Activated naive CD4-positive, alpha-beta T cell treated with anti-CD3 and anti-CD28 coated beads for 36 hours (primary cell): ENCODE results near the gene CGN. TPM values are rescaled to one million over a fixed set of nuclear protein-coding genes. Genes with fewer than 3 reads are reported as not detected.
A peak's percentile ranks its signal among the peaks of the same experiment; 100 is the strongest.

Experiments
- CTCF ChIA-PET: fragments of 350-600 bp; sonication (Branson Sonifier 250); formaldehyde crosslinking; loops from one replicate; lab custom pipeline; 2021; ENCODE audit warnings: antibody characterized with exemption; lab: Charles Lee
- DNase-seq: peaks from one replicate; pipeline ENCODE4 v3.0.0-alpha.2; 2020
- H3K27ac Mint-ChIP-seq: one replicate; pipeline ENCODE4 v1.8.0; 2021; ENCODE audit warnings: mild to moderate bottlenecking, mixed read lengths
- H3K27me3 Mint-ChIP-seq: one replicate; pipeline ENCODE4 v1.8.0; 2021; ENCODE audit warnings: low read depth, mixed read lengths
- H3K36me3 Mint-ChIP-seq: one replicate; pipeline ENCODE4 v1.8.0; 2021; ENCODE audit warnings: low read depth, mixed read lengths
- H3K4me1 Mint-ChIP-seq: one replicate; pipeline ENCODE4 v1.8.0; 2021; ENCODE audit warnings: low read depth, mixed read lengths
- H3K4me3 Mint-ChIP-seq: one replicate; pipeline ENCODE4 v1.8.0; 2021; ENCODE audit warnings: mild to moderate bottlenecking, moderate library complexity, mixed read lengths
- H3K9me3 Mint-ChIP-seq: one replicate; pipeline ENCODE4 v1.8.0; 2021; ENCODE audit warnings: mixed read lengths
- intact Hi-C: fragments of 100-400 bp; cut with micrococcal nuclease; formaldehyde crosslinking; loops from one replicate; pipeline ENCODE4 v1.15.1; 2023
- total RNA-seq, 2 experiments: library from RNA; stranded (reverse); gene quantifications; one replicate each; pipeline ENCODE4 v1.2.3, GENCODE V29; 2021

CGN gene
- total RNA-seq, 2 experiments from 2014 or later, result 0.62 to 1.5 TPM

GRCh38 chr1:151529211-151529702 lies 18.1 kb downstream of the CGN start:
- Mint-ChIP-seq H3K36me3 (no peaks in the 10 kb centered on the region), H3K27me3 (no peaks in the 10 kb centered on the region), H3K9me3 (no peaks in the 10 kb centered on the region), H3K27ac (no peak overlapping the region), H3K4me1 (no peaks in the 10 kb centered on the region), H3K4me3 (no peak overlapping the region)
- no peak for DNase-seq
- intact Hi-C loops, result no loop called here
- CTCF ChIA-PET, result no interaction called here

DNA sequence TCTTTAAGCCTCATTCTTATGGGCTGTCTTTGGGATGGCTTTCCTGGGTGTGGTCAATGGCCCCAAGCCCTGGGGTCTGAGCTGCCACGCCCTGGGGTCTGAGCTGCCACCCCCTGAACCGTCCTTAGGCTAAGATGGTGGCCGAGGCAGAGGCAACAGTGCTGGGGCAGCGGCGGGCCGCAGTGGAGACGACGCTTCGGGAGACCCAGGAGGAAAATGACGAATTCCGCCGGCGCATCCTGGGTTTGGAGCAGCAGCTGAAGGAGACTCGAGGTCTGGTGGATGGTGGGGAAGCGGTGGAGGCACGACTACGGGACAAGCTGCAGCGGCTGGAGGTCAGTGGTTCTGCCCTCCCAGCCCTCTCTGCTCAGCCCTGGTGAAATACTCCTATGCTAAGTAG lies 18.6 kb downstream of the CGN start:
- no peaks in the 10 kb centered on the region for H3K36me3 Mint-ChIP-seq
- no peaks in the 10 kb centered on the region for H3K4me1 Mint-ChIP-seq
- CTCF ChIA-PET, result no interaction called here
- DNase-seq, result no peak
- no peak overlapping the region for H3K27ac Mint-ChIP-seq
- H3K27me3 Mint-ChIP-seq, result no peaks in the 10 kb centered on the region
- no peak overlapping the region for H3K4me3 Mint-ChIP-seq
- intact Hi-C loops, result no loop called here
- H3K9me3 Mint-ChIP-seq, result no peaks in the 10 kb centered on the region

GRCh38 chr1:151530461-151530860 lies 19.3 kb downstream of the CGN start:
- Mint-ChIP-seq H3K27ac (no peak overlapping the region), H3K36me3 (no peaks in the 10 kb centered on the region), H3K27me3 (no peaks in the 10 kb centered on the region), H3K9me3 (no peaks in the 10 kb centered on the region), H3K4me1 (no peaks in the 10 kb centered on the region), H3K4me3 (no peak overlapping the region)
- no peak for DNase-seq
- intact Hi-C loops, result no loop called here
- CTCF ChIA-PET, result no interaction called here

GRCh38 chr1:151533870-151534269 lies 22.7 kb downstream of the CGN start:
- Mint-ChIP-seq H3K27me3 (no peaks in the 10 kb centered on the region), H3K36me3 (no peaks in the 10 kb centered on the region), H3K4me3 (no peak overlapping the region), H3K27ac (no peak overlapping the region), H3K4me1 (no peaks in the 10 kb centered on the region), H3K9me3 (no peaks in the 10 kb centered on the region)
- intact Hi-C loops, result loop anchor here (1.0 kb wide), 2 partner anchors 201 to 302 kb away; no protein-coding TSS in a partner anchor
- no peak for DNase-seq
- CTCF ChIA-PET, result interaction anchor here (0.7 to 1.9 kb wide), 9 partner anchors 18 to 1302 kb away, joined by 3 to 8 read pairs (median 4); no protein-coding TSS in a partner anchor

- CTCF ChIA-PET, result interaction anchor here (0.7 to 2.8 kb wide), 5 partner anchors 13 to 381 kb away, joined by 3 to 8 read pairs (median 3); partner anchors contain the start of gene CGN
- Mint-ChIP-seq H3K4me3 (no peak overlapping the region), H3K9me3 (no peaks in the 10 kb centered on the region), H3K36me3 (no peaks in the 10 kb centered on the region), H3K4me1 (peaks cover 1% of the 10 kb centered on the region), H3K27me3 (no peaks in the 10 kb centered on the region), H3K27ac (no peak overlapping the region)
- intact Hi-C loops, result loop anchor here (1.0 kb wide), 2 partner anchors 201 to 302 kb away; no protein-coding TSS in a partner anchor
- peak; percentile 91 for DNase-seq
Measured at GRCh38 chr1:151534662-151535278, 23.6 kb downstream of the CGN start.

- Mint-ChIP-seq H3K36me3 (no peaks in the 10 kb centered on the region), H3K27me3 (no peaks in the 10 kb centered on the region), H3K27ac (no peak overlapping the region), H3K9me3 (no peaks in the 10 kb centered on the region), H3K4me1 (peaks cover 5% of the 10 kb centered on the region), H3K4me3 (no peak overlapping the region)
- intact Hi-C loops, result no loop called here
- CTCF ChIA-PET, result interaction anchor here (0.7 to 2.8 kb wide), 6 partner anchors 11 to 382 kb away, joined by 3 to 8 read pairs (median 3); partner anchors contain the start of gene CGN
- DNase-seq, result no peak
Measured at GRCh38 chr1:151535326-151536271, 24.4 kb downstream of the CGN start.

DNA sequence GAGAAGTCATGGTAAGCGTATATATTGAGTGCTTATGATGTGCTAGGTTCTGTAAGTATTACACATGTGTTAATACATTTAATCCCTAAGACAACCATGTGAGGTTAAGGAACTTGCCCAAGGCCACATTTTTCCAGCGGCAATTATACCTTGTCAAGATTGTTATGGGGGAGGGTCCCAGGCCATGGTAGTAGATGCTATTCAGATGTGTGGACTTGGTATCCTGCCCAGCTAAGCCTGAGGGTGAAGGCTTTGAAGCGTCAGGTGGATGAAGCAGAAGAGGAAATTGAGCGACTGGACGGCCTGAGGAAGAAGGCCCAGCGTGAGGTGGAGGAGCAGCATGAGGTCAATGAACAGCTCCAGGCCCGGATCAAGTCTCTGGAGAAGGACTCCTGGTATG lies 25.3 kb downstream of the CGN start:
- no peak overlapping the region for H3K4me3 Mint-ChIP-seq
- no peak for DNase-seq
- peaks cover 3% of the 10 kb centered on the region for H3K27me3 Mint-ChIP-seq
- H3K4me1 Mint-ChIP-seq, result peaks cover 13% of the 10 kb centered on the region
- H3K36me3 Mint-ChIP-seq, result no peaks in the 10 kb centered on the region
- CTCF ChIA-PET, result interaction anchor here (1.3 to 2.8 kb wide), 3 partner anchors 12 to 57 kb away, joined by 3 to 8 read pairs (median 5); partner anchors contain the start of gene CGN
- intact Hi-C loops, result no loop called here
- H3K9me3 Mint-ChIP-seq, result no peaks in the 10 kb centered on the region
- H3K27ac Mint-ChIP-seq, result no peak overlapping the region

DNA sequence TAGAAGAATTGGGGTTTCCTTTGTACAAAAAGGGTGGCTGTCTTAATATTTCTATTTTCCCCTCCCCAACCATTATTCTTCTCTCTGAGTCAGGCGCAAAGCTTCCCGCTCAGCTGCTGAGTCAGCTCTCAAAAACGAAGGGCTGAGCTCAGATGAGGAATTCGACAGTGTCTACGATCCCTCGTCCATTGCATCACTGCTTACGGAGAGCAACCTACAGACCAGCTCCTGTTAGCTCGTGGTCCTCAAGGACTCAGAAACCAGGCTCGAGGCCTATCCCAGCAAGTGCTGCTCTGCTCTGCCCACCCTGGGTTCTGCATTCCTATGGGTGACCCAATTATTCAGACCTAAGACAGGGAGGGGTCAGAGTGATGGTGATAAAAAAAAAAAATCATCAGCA lies 25.9 kb downstream of the CGN start:
- H3K27me3 Mint-ChIP-seq, result peaks cover 3% of the 10 kb centered on the region
- H3K4me1 Mint-ChIP-seq, result peaks cover 14% of the 10 kb centered on the region
- no peaks in the 10 kb centered on the region for H3K9me3 Mint-ChIP-seq
- no peak for DNase-seq
- CTCF ChIA-PET, result interaction anchor here (0.9 to 2.8 kb wide), 4 partner anchors 12 to 57 kb away, joined by 3 to 8 read pairs (median 4); partner anchors contain the start of gene CGN
- no peak overlapping the region for H3K27ac Mint-ChIP-seq
- intact Hi-C loops, result no loop called here
- H3K36me3 Mint-ChIP-seq, result no peaks in the 10 kb centered on the region
- H3K4me3 Mint-ChIP-seq, result no peak overlapping the region

DNA sequence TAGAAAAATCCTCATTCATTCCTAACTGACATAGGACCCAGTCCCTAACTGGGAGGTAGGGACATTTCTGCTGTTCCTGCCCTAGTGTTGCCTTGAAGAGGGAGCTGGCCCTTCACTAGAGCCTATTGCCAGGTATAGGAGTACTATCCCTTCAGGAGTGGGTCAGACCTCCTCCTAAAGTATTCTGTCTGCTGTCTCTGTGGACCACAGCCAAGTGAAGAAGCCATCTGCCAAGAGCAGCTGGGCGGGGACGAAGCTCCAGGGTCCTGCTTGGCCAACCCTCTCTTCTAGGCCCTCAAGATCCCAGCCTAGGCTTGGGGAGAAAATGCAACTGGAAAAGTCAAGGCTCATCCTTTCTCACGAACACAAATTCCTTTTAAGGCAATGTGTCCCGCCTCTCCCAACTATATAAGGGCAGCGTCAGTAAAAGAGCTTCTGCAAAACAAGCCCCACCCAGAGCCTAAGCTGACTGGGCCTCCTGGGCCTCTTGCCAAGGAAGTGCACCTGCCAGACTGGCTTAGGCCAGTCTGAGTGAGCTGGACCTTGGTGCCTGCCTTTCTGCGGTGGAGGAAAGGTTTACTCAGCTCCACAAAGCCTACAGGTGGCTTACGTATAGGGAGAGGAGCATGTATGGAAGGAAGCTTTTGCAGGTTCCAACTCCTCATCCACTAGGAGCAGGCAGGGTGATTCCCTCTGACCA lies 28.3 kb downstream of the CGN start:
- Mint-ChIP-seq H3K9me3 (no peaks in the 10 kb centered on the region), H3K27ac (no peak overlapping the region), H3K36me3 (no peaks in the 10 kb centered on the region), H3K27me3 (peaks cover 3% of the 10 kb centered on the region), H3K4me3 (peak overlapping the region; percentile 84), H3K4me1 (peaks cover 14% of the 10 kb centered on the region)
- intact Hi-C loops, result loop anchor here (2.0 to 5.0 kb wide), 4 partner anchors 29 to 183 kb away; partner anchors contain the start of genes CGN and RIIAD1
- peak; percentile 74 for DNase-seq
- CTCF ChIA-PET, result interaction anchor here (0.9 to 1.0 kb wide), 2 partner anchors 195 to 297 kb away, joined by 3 to 5 read pairs; no protein-coding TSS in a partner anchor

DNA sequence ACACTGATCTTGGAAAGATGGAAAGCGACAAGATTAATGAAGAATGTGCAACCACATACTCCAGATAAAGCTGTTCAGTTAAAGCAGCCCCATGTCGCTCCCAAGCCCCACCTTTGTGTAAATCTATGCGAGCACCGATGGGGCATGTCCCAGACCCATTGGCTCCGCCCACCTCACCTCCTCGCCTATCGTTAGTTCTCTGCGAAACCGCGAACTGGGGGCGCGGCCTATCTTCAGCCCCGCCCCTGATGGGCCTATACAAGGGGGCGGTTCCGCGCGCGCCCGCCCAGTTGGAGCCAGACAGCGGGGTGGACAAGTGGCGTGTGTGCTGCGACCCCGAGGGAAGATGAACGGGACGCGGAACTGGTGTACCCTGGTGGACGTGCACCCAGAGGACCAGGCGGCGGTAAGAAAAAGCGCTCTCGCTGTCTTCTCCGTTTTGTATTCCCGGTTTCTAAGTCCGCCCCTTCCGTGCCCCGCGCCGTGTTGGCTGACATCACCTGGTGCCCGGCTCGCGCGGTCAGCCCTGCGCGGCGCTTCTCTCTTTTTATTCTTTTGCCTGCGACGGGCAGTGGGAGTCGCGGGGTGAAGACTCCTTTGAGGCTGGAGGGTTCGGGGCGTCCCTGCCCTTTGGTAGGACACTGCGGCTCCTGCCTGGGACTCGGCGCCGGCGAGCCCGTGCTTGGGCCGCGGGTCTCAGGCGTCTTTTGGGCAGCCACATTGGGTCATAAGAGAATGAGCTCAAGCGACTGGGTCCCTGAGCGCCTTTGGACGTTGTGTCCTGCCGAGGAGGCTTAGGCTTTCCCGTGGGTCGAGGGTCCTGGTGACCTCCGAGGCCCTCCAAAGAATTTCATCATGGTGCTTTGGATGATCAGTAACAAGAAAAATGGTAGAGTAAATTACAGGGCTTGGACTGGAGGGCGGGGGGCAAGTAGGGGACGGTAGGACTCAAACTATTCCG lies 29.1 kb downstream of the CGN start, which contains the start of gene TUFT1:
TSS of gene TUFT1 (plus strand) at position 289 of the 961 bp plus-strand sequence. CDS start at position 347, 58 bp downstream.
- H3K4me3 Mint-ChIP-seq, result peak within 1 kb of the TSS; percentile 84
- no peak within 1 kb of the TSS for H3K27ac Mint-ChIP-seq
- intact Hi-C loops, result loop anchor here (2.0 to 5.0 kb wide), 4 partner anchors 30 to 182 kb away; partner anchors contain the start of genes CGN and RIIAD1
- DNase-seq, result peak; percentile 95
- H3K9me3 Mint-ChIP-seq, result no peaks in the 10 kb centered on the region
- peaks cover 3% of the 10 kb centered on the region for H3K27me3 Mint-ChIP-seq
- no peaks in the 10 kb centered on the region for H3K36me3 Mint-ChIP-seq
- H3K4me1 Mint-ChIP-seq, result peaks cover 14% of the 10 kb centered on the region
- CTCF ChIA-PET, result interaction anchor here (0.9 to 1.9 kb wide), 3 partner anchors 194 to 296 kb away, joined by 3 to 6 read pairs (median 5); no protein-coding TSS in a partner anchor
